Cardiac muscle cell (in vitro differentiated cells and primary cell): Measurements from ENCODE around the gene BCAP31. TPM values are rescaled to one million over a fixed set of nuclear protein-coding genes. Genes with fewer than 3 reads are reported as not detected.
A peak's percentile ranks its signal among the peaks of the same experiment; 100 is the strongest.

Experiments used
- DNase-seq, 2 donors: peaks; one replicate each; pipeline versions ENCODE4 v3.0.0 to v3.0.0-alpha.2; 2010 to 2017; ENCODE audit warnings: low read depth in 1 of 2, low spot score in 1 of 2
- H3K27ac ChIP-seq: fragments of 200-600 bp; sonication (generic); 2 replicates; pipeline ENCODE4 v1.5.1; 2016
- H3K27me3 ChIP-seq: fragments of 200-600 bp; sonication (generic); 2 replicates; pipeline ENCODE4 v1.6.0; 2016; ENCODE audit warnings: control low read depth
- H3K36me3 ChIP-seq: fragments of 200-600 bp; sonication (generic); 2 replicates; pipeline ENCODE4 v1.5.1; 2016; ENCODE audit warnings: control low read depth
- H3K4me1 ChIP-seq: fragments of 200-600 bp; sonication (generic); 2 replicates; pipeline ENCODE4 v1.8.1; 2017; ENCODE audit warnings: low read depth, mild to moderate bottlenecking, mixed run types
- H3K4me3 ChIP-seq: fragments of 200-600 bp; sonication (generic); 2 replicates; pipeline ENCODE4 v1.5.1; 2016; ENCODE audit warnings: mild to moderate bottlenecking
- H3K9me3 ChIP-seq: fragments of 200-600 bp; sonication (generic); 2 replicates; pipeline ENCODE4 v1.5.1; 2017; ENCODE audit warnings: low read depth, mild to moderate bottlenecking, control low read depth
- polyA plus RNA-seq: library from polyadenylated mRNA; unstranded; fragments of >200 nt; fragmentation: Nextera tagmentation; extraction: Ambion mirVana; gene quantifications from 2 replicates; pipeline ENCODE4 v1.2.1, GENCODE V29; 2016
- total RNA-seq: library from RNA; depleted of rRNA; stranded (reverse); fragments of >200 nt; gene quantifications from 2 replicates; pipeline ENCODE4 v1.2.3, GENCODE V29; 2016
- TF ChIP-seq, protein P1 (sequence below): IDR thresholded peaks from 2 replicates; pipeline ENCODE4 v1.5.1; 2012; ENCODE audit warnings: low read depth, mild to moderate bottlenecking, low read length

BCAP31 gene
- total and polyA plus RNA-seq, 2 experiments from 2014 or later, result 74.7 to 269 TPM

DNA sequence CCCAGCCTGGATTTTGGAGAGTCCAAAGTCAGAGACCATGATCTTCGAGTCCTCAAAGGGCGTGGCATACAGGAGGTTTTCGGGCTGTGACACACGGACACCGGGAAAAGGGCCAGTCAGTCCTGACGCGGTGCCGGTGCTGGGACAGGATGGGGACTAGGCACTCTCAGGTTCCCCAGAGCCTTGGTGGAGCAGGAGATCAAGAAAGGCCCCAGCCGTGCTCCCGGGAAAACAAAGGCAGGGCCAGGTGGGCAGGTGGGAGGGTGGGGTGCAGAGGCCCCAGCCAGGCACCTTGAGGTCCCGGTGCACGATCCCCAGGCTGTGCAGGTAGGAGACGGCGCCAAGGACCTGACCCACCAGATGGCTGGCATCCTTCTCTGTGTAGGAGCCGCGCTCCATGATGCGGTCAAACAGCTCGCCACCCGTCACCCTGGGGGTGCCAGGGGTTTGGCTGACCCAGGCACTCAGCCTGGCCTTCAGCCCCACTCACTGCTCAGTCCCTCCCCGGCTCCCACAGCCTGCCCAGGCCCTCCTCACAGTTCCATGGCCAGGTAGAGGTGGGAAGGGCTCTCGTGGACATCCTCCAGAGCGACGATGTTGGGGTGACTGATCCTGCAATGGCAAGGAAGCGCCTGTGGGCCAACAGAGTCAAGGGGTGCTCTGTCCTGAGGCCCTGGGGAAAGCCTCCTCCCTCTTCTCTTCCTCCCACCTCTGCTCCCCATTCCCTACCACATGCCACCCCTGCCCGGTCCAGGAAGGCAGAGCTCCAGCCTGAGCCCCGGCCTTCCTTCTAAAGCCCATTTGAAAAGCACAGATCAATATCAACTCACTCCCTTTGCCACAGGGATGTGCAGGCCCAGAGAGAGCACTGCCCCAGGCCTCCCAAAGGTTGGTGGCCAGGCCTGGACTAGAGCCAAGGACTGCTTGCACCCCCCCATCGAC is 52.3 kb downstream of the BCAP31 start:
- H3K27ac ChIP-seq, result no peak overlapping the region
- H3K4me1 ChIP-seq, result no peaks in the 10 kb centered on the region
- no peaks in the 10 kb centered on the region for H3K27me3 ChIP-seq
- no peak for DNase-seq
- no peaks in the 10 kb centered on the region for H3K36me3 ChIP-seq
- no peaks in the 10 kb centered on the region for H3K9me3 ChIP-seq
- TF ChIP-seq, protein P1, sequence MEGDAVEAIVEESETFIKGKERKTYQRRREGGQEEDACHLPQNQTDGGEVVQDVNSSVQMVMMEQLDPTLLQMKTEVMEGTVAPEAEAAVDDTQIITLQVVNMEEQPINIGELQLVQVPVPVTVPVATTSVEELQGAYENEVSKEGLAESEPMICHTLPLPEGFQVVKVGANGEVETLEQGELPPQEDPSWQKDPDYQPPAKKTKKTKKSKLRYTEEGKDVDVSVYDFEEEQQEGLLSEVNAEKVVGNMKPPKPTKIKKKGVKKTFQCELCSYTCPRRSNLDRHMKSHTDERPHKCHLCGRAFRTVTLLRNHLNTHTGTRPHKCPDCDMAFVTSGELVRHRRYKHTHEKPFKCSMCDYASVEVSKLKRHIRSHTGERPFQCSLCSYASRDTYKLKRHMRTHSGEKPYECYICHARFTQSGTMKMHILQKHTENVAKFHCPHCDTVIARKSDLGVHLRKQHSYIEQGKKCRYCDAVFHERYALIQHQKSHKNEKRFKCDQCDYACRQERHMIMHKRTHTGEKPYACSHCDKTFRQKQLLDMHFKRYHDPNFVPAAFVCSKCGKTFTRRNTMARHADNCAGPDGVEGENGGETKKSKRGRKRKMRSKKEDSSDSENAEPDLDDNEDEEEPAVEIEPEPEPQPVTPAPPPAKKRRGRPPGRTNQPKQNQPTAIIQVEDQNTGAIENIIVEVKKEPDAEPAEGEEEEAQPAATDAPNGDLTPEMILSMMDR, result no peak
- H3K4me3 ChIP-seq, result no peak overlapping the region

DNA sequence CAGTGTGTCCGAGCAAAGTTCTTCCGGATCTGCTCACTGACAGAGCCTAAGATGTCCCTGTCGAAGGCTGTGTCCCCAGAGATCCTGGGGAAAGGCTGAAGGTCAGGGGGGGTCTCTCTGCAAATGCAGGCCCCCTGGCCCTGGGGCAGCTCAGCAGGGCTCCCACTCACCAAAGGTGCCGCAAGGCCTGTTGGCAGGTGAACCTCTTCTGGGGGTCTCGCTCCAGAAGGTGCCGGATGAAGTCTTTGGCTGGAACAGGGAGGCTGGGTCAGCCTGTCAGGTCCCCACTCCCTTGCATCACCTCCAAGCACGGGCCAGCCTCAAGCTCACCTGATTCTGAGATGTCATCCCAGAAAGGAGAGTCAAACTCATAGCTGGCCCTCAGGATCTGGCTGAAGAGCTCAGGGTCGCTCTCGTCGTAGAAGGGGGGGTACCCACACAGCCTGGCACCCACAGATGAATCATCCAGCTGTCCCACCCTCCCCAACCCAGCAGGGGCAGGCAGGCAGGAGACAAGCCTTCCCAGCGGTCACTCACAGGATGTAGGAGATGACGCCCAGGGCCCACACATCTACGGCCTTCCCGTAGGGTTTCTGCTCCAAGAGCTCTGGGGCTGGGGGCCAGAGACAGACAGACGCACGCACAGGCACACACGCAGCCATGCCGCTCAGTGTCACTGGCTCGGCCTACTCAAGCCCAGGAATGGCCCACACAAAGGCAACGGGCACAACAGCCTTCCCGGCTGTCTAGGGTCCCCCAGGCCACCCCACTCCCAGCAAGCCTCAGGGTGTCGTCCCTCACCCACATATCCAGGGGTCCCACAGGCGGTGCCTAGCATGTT is 53.2 kb downstream of the BCAP31 start:
- H3K36me3 ChIP-seq, result no peaks in the 10 kb centered on the region
- no peak overlapping the region for H3K4me3 ChIP-seq
- TF ChIP-seq, protein P1, result no peak
- no peaks in the 10 kb centered on the region for H3K4me1 ChIP-seq
- no peaks in the 10 kb centered on the region for H3K27me3 ChIP-seq
- H3K9me3 ChIP-seq, result no peaks in the 10 kb centered on the region
- H3K27ac ChIP-seq, result no peak overlapping the region
- DNase-seq, result no peak

DNA sequence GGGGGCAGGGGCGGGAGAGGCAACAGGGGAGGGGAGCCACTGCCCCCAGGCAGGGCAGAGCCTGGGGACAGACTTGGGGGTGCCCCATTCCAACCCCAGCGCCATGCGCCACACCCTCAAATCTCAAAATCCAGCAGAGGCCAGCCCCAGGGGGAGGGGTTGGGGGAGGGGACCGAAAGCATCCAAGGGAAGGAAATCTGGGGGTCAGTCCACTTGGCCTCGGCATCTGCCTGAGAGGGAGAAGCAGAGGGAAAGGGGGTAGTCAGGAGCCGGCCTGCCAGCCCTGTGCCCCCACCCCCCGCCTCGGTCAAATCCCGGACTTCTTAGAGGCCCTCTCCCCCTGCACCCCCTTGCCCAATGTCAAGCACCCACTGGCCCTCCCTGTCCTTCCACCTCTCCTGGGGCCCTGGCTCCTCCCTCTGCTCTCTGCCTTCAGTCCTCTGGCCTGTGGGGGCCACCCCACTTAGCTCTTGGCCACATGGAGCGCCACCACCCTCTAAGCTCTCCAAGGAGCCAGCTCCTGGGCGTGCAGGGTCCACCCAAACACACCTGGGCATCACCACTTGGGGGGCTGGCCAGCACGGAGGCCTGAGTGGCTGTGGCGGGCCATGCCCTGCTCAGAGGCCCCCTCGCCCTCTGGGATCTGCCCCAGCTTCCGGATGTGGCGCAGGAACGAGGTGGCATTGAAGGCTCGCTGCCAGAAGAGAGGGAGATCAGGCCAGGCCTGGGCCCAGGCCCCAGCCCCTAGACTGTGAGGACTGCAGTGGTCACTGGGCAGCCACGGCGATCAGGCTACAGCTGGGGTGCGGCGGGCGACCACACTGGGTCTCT is 54.1 kb downstream of the BCAP31 start:
- Histone ChIP-seq H3K4me1 (no peaks in the 10 kb centered on the region), H3K4me3 (no peak overlapping the region), H3K36me3 (no peaks in the 10 kb centered on the region), H3K9me3 (no peaks in the 10 kb centered on the region), H3K27ac (no peak overlapping the region), H3K27me3 (no peaks in the 10 kb centered on the region)
- no peak for DNase-seq
- TF ChIP-seq, protein P1, result no peak

DNA sequence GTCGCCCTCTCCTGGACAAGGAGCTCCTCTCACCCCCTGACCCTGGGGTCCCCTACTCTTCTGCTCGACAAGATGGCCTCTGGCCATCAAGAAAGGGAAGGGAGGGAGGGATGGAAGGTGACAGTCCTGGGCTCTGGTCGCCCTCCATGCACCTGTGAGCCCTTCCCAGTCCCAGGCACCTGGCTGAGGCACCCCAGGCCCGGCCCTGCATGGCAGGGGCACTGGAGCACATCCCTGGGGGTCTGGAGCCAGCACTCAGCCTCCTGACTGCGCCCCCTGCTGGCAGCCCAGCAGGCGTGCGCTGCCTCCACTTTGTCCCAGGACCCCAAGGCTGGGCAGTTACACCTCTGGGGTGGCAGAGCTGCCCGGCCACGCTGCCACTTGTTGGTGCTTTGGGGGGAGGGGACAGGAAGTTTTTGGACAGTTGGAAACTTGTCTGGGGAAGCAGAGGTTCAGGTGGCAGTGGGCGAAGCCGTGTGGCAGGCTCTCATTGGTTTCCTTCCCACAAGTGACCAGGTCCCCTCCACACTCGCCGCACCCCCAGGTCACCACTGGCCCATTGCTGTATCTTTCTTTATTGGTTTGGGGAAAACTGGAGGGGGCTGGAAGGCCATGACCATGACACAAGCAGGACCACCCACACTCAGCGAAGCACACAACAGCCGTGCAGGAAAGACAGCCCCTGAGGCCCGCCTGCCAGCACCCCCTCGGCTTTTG is 54.9 kb downstream of the BCAP31 start:
- Histone ChIP-seq H3K4me3 (no peak overlapping the region), H3K9me3 (no peaks in the 10 kb centered on the region), H3K4me1 (no peaks in the 10 kb centered on the region), H3K27ac (no peak overlapping the region), H3K27me3 (peaks cover 2% of the 10 kb centered on the region), H3K36me3 (no peaks in the 10 kb centered on the region)
- TF ChIP-seq, protein P1, result peak; percentile 66
- peak; percentile 18 to 53 for DNase-seq
